ENCODE data around the gene TNF. TPM values are rescaled to one million over a fixed set of nuclear protein-coding genes. Genes with fewer than 3 reads are reported as not detected.

The TNF gene
- total and polyA plus RNA-seq, 2 of the 13 experiments (the other 11 are each of a cell fraction or from before 2014, with no cell fraction given), result not detected

GRCh38 chr6:31546958-31547726, 28.2 kb upstream of the TNF start, which contains the start of gene NFKBIL1 (continued):
- TF ChIP-seq MAZ (IDR thresholded peaks at IDR 0.05; ENCODE audit: borderline replicate concordance, low read depth, low read length), result peak; percentile 21; the same call in 1 of the 2 replicates
- peak; percentile 87 for TF ChIP-seq MAZ (CRISPR knock-in tag; IDR thresholded peaks at IDR 0.05; ENCODE audit: low read depth)
- TF ChIP-seq RFX1 (IDR thresholded peaks at IDR 0.05), result no peak
- TF ChIP-seq KDM1A (CRISPR knock-in tag; IDR thresholded peaks at IDR 0.05), result no peak
- peak; percentile 22; the same call in 1 of the 2 replicates for TF ChIP-seq FOXK2 (IDR thresholded peaks at IDR 0.05)
- 0 out of 2 replicates have a peak, but pooled peaks have one; percentile 11 for TF ChIP-seq ZNF501 (CRISPR knock-in tag; IDR thresholded peaks at IDR 0.05)
- TF ChIP-seq ZNF564 (CRISPR knock-in tag; IDR thresholded peaks at IDR 0.05), result peak; percentile 67; the same call in 1 of the 2 replicates
- no peak for TF ChIP-seq ZNF142 (CRISPR knock-in tag; IDR thresholded peaks at IDR 0.05)
- TF ChIP-seq DNMT1 (CRISPR knock-in tag; IDR thresholded peaks at IDR 0.05), result no peak
- TF ChIP-seq SPEN (CRISPR knock-in tag; IDR thresholded peaks at IDR 0.05; ENCODE audit: low read depth), result peak; percentile 99
- peak; percentile 58 to 92; a peak in 3 of 4 replicates for TF ChIP-seq HMGXB4 (CRISPR knock-in tag; IDR thresholded peaks at IDR 0.05; ENCODE audit: borderline replicate concordance in 1 of 2, low read depth in 1 of 2)
- 0 out of 2 replicates have a peak, but pooled peaks have one; percentile 17 for TF ChIP-seq ZBED4 (CRISPR knock-in tag; IDR thresholded peaks at IDR 0.05; ENCODE audit: borderline replicate concordance)
- TF ChIP-seq FOSL2 (CRISPR knock-in tag; IDR thresholded peaks at IDR 0.05), result peak; percentile 58
- no peak for TF ChIP-seq SKI (IDR thresholded peaks at IDR 0.05; ENCODE audit: partially characterized antibody)
- TF ChIP-seq FOXP4 (CRISPR knock-in tag; IDR thresholded peaks at IDR 0.05), result no peak; the same call in none of the 2 replicates
